GM18873 (cell line): ENCODE data around the gene HNRNPM.

ENCODE experiments used
- ATAC-seq: cut with Tn5 transposase; IDR thresholded peaks from one replicate; pipeline ENCODE4 v1.9.1; 2021; ENCODE audit warnings: mild to moderate bottlenecking, moderate library complexity, moderate number of reproducible peaks; ENCODE audit not compliant: unreplicated experiment, low FRiP score

The HNRNPM gene

GRCh38 chr19:8536282-8536681, 91.5 kb downstream of the HNRNPM start:
- no peak for ATAC-seq

DNA sequence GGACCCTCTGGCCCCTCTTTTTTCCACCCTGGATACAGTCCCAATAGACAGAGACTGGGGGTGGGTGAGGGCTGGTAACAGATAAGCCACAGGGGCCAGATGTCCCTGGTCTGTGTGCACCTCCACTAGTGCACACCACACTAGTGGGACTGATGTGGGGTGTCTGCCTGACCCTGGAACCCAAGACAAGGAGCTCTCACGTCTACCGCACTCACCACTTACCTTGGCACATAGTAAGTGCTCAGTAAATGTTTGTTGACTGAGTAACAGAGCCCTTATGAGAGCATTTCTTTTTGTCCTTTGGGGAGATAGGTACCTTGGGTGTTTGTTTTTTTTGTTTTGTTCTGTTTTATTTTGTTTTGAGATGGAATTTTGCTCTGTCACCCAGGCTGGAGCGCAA, 92.3 kb downstream of the HNRNPM start:
- no peak for ATAC-seq
